ENCODE results near the gene PACRG. TPM values are rescaled to one million over a fixed set of nuclear protein-coding genes. Genes with fewer than 3 reads are reported as not detected.

The PACRG gene
- total and polyA plus RNA-seq, 2 of the 4 experiments (the other 2 are of a cell fraction) = not detected

- Histone ChIP-seq H3K4me1 (ENCODE audit: control insufficient read depth, insufficient read depth, low read length) (peaks cover 8% of the 10 kb centered on the region; the same call in 1 of the 2 replicates), H4K20me1 (ENCODE audit: insufficient read depth, low read length) (no peaks in the 10 kb centered on the region), H4K5ac (ENCODE audit: low read depth, low read length) (no peak overlapping the region), H3K27ac (ENCODE audit: insufficient read depth, low read length) (no peak overlapping the region), H2AK5ac (ENCODE audit: low read depth, low read length) (no peak overlapping the region), H2BK15ac (ENCODE audit: low read depth, low read length) (no peak overlapping the region), H3K79me1 (ENCODE audit: low read depth in 1 of 2, low read length in 2 of 2) (no peaks in the 10 kb centered on the region), H3K14ac (replicated peaks; ENCODE audit: low read depth, low read length) (no peak overlapping the region), H2BK120ac (ENCODE audit: low read depth, low read length) (no peak overlapping the region), H3K9me1 (ENCODE audit: insufficient read depth, low read length) (no peaks in the 10 kb centered on the region; the same call in 1 of the 2 replicates), H2AFZ (replicated peaks; ENCODE audit: low read length, poor library complexity) (no peak overlapping the region), H2AK9ac (replicated peaks; ENCODE audit: low read depth, low read length, poor library complexity) (no peak overlapping the region), H3K4me3 (ENCODE audit: insufficient read depth, low read depth, low read length) (no peak overlapping the region), H3K36me3 (ENCODE audit: control insufficient read depth, insufficient read depth, low read length) (no peaks in the 10 kb centered on the region), H3K4ac (ENCODE audit: low read depth, low read length) (no peak overlapping the region), H3K27me3 (ENCODE audit: control insufficient read depth, insufficient read depth, low read length) (no peaks in the 10 kb centered on the region), H2BK5ac (ENCODE audit: low read depth, low read length, poor library complexity, severe bottlenecking) (peak overlapping the region; percentile 87), H3K56ac (ENCODE audit: extremely low read depth, insufficient read depth, low read length) (no peak overlapping the region), H3K9me3 (ENCODE audit: control insufficient read depth, insufficient read depth, low read length) (no peaks in the 10 kb centered on the region), H3K18ac (ENCODE audit: low read depth, low read length) (no peak overlapping the region), H4K8ac (ENCODE audit: low read depth in 2 of 2, low read length in 2 of 2) (peak overlapping the region in 1 of 2 experiments; percentile 58; a peak in 3 of 4 replicates), H3K4me2 (ENCODE audit: low read depth, low read length) (no peak overlapping the region), H2BK20ac (ENCODE audit: low read depth, low read length) (no peak overlapping the region), H3K23ac (ENCODE audit: low read depth, low read length) (no peak overlapping the region), H3K9ac (ENCODE audit: low read depth, low read length) (no peak overlapping the region), H4K91ac (ENCODE audit: insufficient read depth, low read depth, low read length) (no peak overlapping the region)
- BruUV-seq (replicated peaks) = no TSS peak
- CTCF ChIA-PET = no interaction called here
- 90 to 100% methylated on average over 3 to 6 of the region's 6 CpGs for WGBS, 2 experiments (ENCODE audit: extremely low coverage in 2 of 2, insufficient read length in 1 of 2)
- intact Hi-C loops (cut with micrococcal nuclease) (no loop called here), dilution Hi-C loops (cut with HindIII; ENCODE audit: low sequenced_read_pairs, unreplicated experiment) (no loop called here), in situ Hi-C loops (cut with MboI; ENCODE audit: low sequenced_read_pairs) (no loop called here)
- no peak for ATAC-seq (ENCODE audit: low read depth)
- POLR2A ChIA-PET (ENCODE audit: unreplicated experiment) = no interaction called here
- DNase-seq = no peak
- TF ChIP-seq NFE2L2 (IDR thresholded peaks at IDR 0.05; ENCODE audit: low read depth, low read length) = no peak
- TF ChIP-seq CHD1 (IDR thresholded peaks at IDR 0.05; ENCODE audit: low read depth, low read length) = no peak
Measured at GRCh38 chr6:163356743-163357142, 629.0 kb downstream of the PACRG start.
